Skeletal muscle tissue (tissue), 4 donors: ENCODE measurements around the gene ARHGEF40. TPM values are rescaled to one million over a fixed set of nuclear protein-coding genes. Genes with fewer than 3 reads are reported as not detected.

Experiments used
- H3K27ac ChIP-seq: one replicate; pipeline ENCODE4 v1.7.0; 2013; ENCODE audit warnings: mild to moderate bottlenecking, low read depth, low read length, inconsistent platforms
- H3K27me3 ChIP-seq, 3 donors: one replicate each; pipeline ENCODE4 v1.7.0; 2013; ENCODE audit warnings: low read length in 3 of 3; ENCODE audit not compliant: control insufficient read depth in 3 of 3, insufficient read depth in 3 of 3
- H3K36me3 ChIP-seq, 3 donors: one replicate each; pipeline ENCODE4 v1.7.0; 2013; ENCODE audit warnings: low read length in 3 of 3; ENCODE audit not compliant: control insufficient read depth in 3 of 3, insufficient read depth in 3 of 3
- H3K4me1 ChIP-seq, 3 donors: one replicate each; pipeline ENCODE4 v1.7.0; 2013; ENCODE audit warnings: low read length in 3 of 3, mild to moderate bottlenecking in 3 of 3; ENCODE audit not compliant: control insufficient read depth in 3 of 3, insufficient read depth in 3 of 3
- H3K4me3 ChIP-seq, 3 donors: one replicate each; pipeline ENCODE4 v1.7.0; 2013; ENCODE audit warnings: low read length in 3 of 3
- H3K9ac ChIP-seq, 3 donors: one replicate each; pipeline ENCODE4 v1.7.0; 2013; ENCODE audit warnings: low read length in 3 of 3, mild to moderate bottlenecking in 3 of 3, moderate library complexity in 2 of 3, low read depth in 1 of 3
- H3K9me3 ChIP-seq, 3 donors: one replicate each; pipeline ENCODE4 v1.7.0; 2013; ENCODE audit warnings: low read length in 3 of 3; ENCODE audit not compliant: control insufficient read depth in 3 of 3
- total RNA-seq: library from RNA; depleted of rRNA; stranded (reverse); fragments of >200 nt; gene quantifications from one replicate; pipeline ENCODE4 v1.2.3, GENCODE V29; 2014
- donor health status: Osteomylitis.

Gene ARHGEF40
- total RNA-seq, 1 donor from 2014 or later, result 32.4 TPM

GRCh38 chr14:21059842-21060613, 10.1 kb upstream of the ARHGEF40 start:
- Histone ChIP-seq H3K36me3 (no peaks in the 10 kb centered on the region), H3K9ac (no peak overlapping the region)

GRCh38 chr14:21060614-21061346, 9.3 kb upstream of the ARHGEF40 start:
- Histone ChIP-seq H3K36me3 (no peaks in the 10 kb centered on the region), H3K27me3 (no peaks in the 10 kb centered on the region), H3K27ac (no peak overlapping the region), H3K4me1 (peaks cover 0 to 5% (median 0%) of the 10 kb centered on the region in 3 donors), H3K9ac (no peak overlapping the region), H3K4me3 (no peak overlapping the region), H3K9me3 (no peaks in the 10 kb centered on the region)

More at GRCh38 chr14:21059842-21060613, 10.1 kb upstream of the ARHGEF40 start:
- Histone ChIP-seq H3K27ac (no peak overlapping the region), H3K27me3 (no peaks in the 10 kb centered on the region), H3K9me3 (no peaks in the 10 kb centered on the region), H3K4me1 (peaks cover 0 to 5% (median 0%) of the 10 kb centered on the region in 3 donors), H3K4me3 (no peak overlapping the region)

- H3K9ac ChIP-seq, result no peak overlapping the region
- H3K27me3 ChIP-seq, result no peaks in the 10 kb centered on the region
- no peaks in the 10 kb centered on the region for H3K36me3 ChIP-seq
- H3K27ac ChIP-seq, result no peak overlapping the region
- no peaks in the 10 kb centered on the region for H3K9me3 ChIP-seq
- peaks cover 0 to 5% (median 0%) of the 10 kb centered on the region in 3 donors for H3K4me1 ChIP-seq
- no peak overlapping the region for H3K4me3 ChIP-seq
These were observed 8.8 kb upstream of the ARHGEF40 start for GRCh38 chr14:21061347-21061668.

GRCh38 chr14:21063479-21063878, 6.6 kb upstream of the ARHGEF40 start:
- Histone ChIP-seq H3K9ac (no peak overlapping the region), H3K4me3 (no peak overlapping the region), H3K27me3 (no peaks in the 10 kb centered on the region), H3K27ac (no peak overlapping the region), H3K36me3 (no peaks in the 10 kb centered on the region), H3K4me1 (peaks cover under 1 to 7% (median 2%) of the 10 kb centered on the region in 3 donors), H3K9me3 (no peaks in the 10 kb centered on the region)

GRCh38 chr14:21066882-21067502, 3.1 kb upstream of the ARHGEF40 start:
- no peaks in the 10 kb centered on the region for H3K36me3 ChIP-seq
- H3K4me1 ChIP-seq, result peaks cover 20 to 29% (median 25%) of the 10 kb centered on the region in 3 donors
- H3K27ac ChIP-seq, result no peak overlapping the region
- no peak overlapping the region for H3K9ac ChIP-seq
- no peak overlapping the region for H3K4me3 ChIP-seq
- no peaks in the 10 kb centered on the region for H3K9me3 ChIP-seq
- H3K27me3 ChIP-seq, result no peaks in the 10 kb centered on the region

- Histone ChIP-seq H3K4me1 (peaks cover 32 to 38% (median 33%) of the 10 kb centered on the region in 3 donors), H3K9ac (peak overlapping the region; percentile 70 to 88 (median 82)), H3K27me3 (no peaks in the 10 kb centered on the region), H3K4me3 (peak overlapping the region; percentile 75 to 91 (median 78)), H3K9me3 (no peaks in the 10 kb centered on the region), H3K36me3 (peaks cover 3 to 8% (median 8%) of the 10 kb centered on the region in 3 donors), H3K27ac (peak overlapping the region; percentile 86)
These were observed 1.4 kb upstream of the ARHGEF40 start for GRCh38 chr14:21068521-21069387.

GRCh38 chr14:21069388-21070082, 569 bp upstream of the ARHGEF40 start:
- Histone ChIP-seq H3K27me3 (no peaks in the 10 kb centered on the region), H3K27ac (peak overlapping the region; percentile 86), H3K9ac (peak overlapping the region; percentile 70 to 88 (median 82)), H3K4me1 (peaks cover 32 to 41% (median 33%) of the 10 kb centered on the region in 3 donors), H3K36me3 (peaks cover 3 to 11% (median 11%) of the 10 kb centered on the region in 3 donors), H3K9me3 (no peaks in the 10 kb centered on the region), H3K4me3 (peak overlapping the region; percentile 75 to 91 (median 78))

- no peaks in the 10 kb centered on the region for H3K9me3 ChIP-seq
- peaks cover 13 to 22% (median 20%) of the 10 kb centered on the region in 3 donors for H3K36me3 ChIP-seq
- no peaks in the 10 kb centered on the region for H3K27me3 ChIP-seq
- peak overlapping the region; percentile 88 to 89 (median 89) for H3K9ac ChIP-seq
- peak overlapping the region; percentile 89 for H3K27ac ChIP-seq
- peak overlapping the region; percentile 90 to 94 (median 91) for H3K4me3 ChIP-seq
- H3K4me1 ChIP-seq, result peaks cover 32 to 41% (median 33%) of the 10 kb centered on the region in 3 donors
These were observed 613 bp downstream of the ARHGEF40 start for GRCh38 chr14:21070610-21071224.
